Vagina (tissue), 2 donors: Measurements from ENCODE around the gene TXN2. TPM values are rescaled to one million over a fixed set of nuclear protein-coding genes. Genes with fewer than 3 reads are reported as not detected.

Experiments used
- DNase-seq, 2 donors: peaks; one replicate each; pipeline ENCODE4 v3.0.0-alpha.2; 2017; ENCODE audit errors: extremely low spot score in 2 of 2
- H3K27ac ChIP-seq: fragments of 200-600 bp; sonication (generic); one replicate; pipeline ENCODE4 v1.5.1; 2019
- H3K27me3 ChIP-seq: fragments of 200-600 bp; sonication (generic); one replicate; pipeline ENCODE4 v1.5.1; 2019
- H3K36me3 ChIP-seq, 2 donors: fragments of 200-600 bp; sonication (generic); one replicate each; pipeline ENCODE4 v1.5.1; 2017 to 2019
- H3K4me1 ChIP-seq: fragments of 200-600 bp; sonication (generic); one replicate; pipeline ENCODE4 v1.5.1; 2019
- H3K4me3 ChIP-seq, 2 donors: fragments of 200-600 bp; sonication (generic); 1 replicate in 1 of 2; 2 replicates in 1 of 2; pipeline ENCODE4 v1.5.1; 2016 to 2019
- H3K9me3 ChIP-seq: fragments of 200-600 bp; sonication (generic); one replicate; pipeline ENCODE4 v1.5.1; 2019
- POLR2A ChIP-seq, 2 donors: fragments of 450-650 bp; IDR thresholded peaks; one replicate each; pipeline ENCODE4 v1.6.1; 2017; ENCODE audit warnings: antibody characterized with exemption in 2 of 2, mild to moderate bottlenecking in 2 of 2, moderate library complexity in 2 of 2
- POLR2AphosphoS5 ChIP-seq, 2 donors: sonication (generic); formaldehyde crosslinking; IDR thresholded peaks; one replicate each; pipeline ENCODE4 v1.9.0; 2017; ENCODE audit warnings: antibody characterized with exemption in 2 of 2, mild to moderate bottlenecking in 2 of 2, low read depth in 1 of 2; ENCODE audit not compliant: insufficient read depth in 1 of 2
- intact Hi-C: fragments of 100-400 bp; cut with DNase I; formaldehyde crosslinking; loops from one replicate; pipeline ENCODE4 v1.15.1; 2023
- total RNA-seq: library from RNA; depleted of rRNA; stranded (reverse); fragments of >200 nt; gene quantifications from one replicate; pipeline ENCODE4 v1.2.3, GENCODE V29; 2016
- TF ChIP-seq, protein P1 (sequence below), 3 experiments: fragments of 450-650 bp in 2 of 3; fragments of 200-600 bp in 1 of 3; sonication (generic) in 1 of 3; IDR thresholded peaks; one replicate each; pipeline ENCODE4 v1.5.1; 2017 to 2019; ENCODE audit warnings: antibody characterized with exemption in 3 of 3, mild to moderate bottlenecking in 2 of 3, moderate library complexity in 2 of 3

TXN2 gene
- total RNA-seq, 1 donor from 2014 or later, result 46.9 TPM

- H3K9me3 ChIP-seq, result no peaks in the 10 kb centered on the region
- no peaks in the 10 kb centered on the region for H3K36me3 ChIP-seq
- no peak for TF ChIP-seq POLR2AphosphoS5 (IDR thresholded peaks at IDR 0.05; ENCODE audit: insufficient read depth in 1 of 2, low read depth in 1 of 2)
- TF ChIP-seq, protein P1, sequence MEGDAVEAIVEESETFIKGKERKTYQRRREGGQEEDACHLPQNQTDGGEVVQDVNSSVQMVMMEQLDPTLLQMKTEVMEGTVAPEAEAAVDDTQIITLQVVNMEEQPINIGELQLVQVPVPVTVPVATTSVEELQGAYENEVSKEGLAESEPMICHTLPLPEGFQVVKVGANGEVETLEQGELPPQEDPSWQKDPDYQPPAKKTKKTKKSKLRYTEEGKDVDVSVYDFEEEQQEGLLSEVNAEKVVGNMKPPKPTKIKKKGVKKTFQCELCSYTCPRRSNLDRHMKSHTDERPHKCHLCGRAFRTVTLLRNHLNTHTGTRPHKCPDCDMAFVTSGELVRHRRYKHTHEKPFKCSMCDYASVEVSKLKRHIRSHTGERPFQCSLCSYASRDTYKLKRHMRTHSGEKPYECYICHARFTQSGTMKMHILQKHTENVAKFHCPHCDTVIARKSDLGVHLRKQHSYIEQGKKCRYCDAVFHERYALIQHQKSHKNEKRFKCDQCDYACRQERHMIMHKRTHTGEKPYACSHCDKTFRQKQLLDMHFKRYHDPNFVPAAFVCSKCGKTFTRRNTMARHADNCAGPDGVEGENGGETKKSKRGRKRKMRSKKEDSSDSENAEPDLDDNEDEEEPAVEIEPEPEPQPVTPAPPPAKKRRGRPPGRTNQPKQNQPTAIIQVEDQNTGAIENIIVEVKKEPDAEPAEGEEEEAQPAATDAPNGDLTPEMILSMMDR (IDR thresholded peaks at IDR 0.05), result no peak
- TF ChIP-seq POLR2A (IDR thresholded peaks at IDR 0.05), result no peak
- H3K4me3 ChIP-seq, result no peak overlapping the region
- intact Hi-C loops, result no loop called here
- peaks cover 27% of the 10 kb centered on the region for H3K4me1 ChIP-seq
- no peak for DNase-seq
- H3K27ac ChIP-seq, result peak overlapping the region; percentile 69
- H3K27me3 ChIP-seq, result no peaks in the 10 kb centered on the region
Measured at GRCh38 chr22:36440429-36441002, 40.9 kb downstream of the TXN2 start.

DNA sequence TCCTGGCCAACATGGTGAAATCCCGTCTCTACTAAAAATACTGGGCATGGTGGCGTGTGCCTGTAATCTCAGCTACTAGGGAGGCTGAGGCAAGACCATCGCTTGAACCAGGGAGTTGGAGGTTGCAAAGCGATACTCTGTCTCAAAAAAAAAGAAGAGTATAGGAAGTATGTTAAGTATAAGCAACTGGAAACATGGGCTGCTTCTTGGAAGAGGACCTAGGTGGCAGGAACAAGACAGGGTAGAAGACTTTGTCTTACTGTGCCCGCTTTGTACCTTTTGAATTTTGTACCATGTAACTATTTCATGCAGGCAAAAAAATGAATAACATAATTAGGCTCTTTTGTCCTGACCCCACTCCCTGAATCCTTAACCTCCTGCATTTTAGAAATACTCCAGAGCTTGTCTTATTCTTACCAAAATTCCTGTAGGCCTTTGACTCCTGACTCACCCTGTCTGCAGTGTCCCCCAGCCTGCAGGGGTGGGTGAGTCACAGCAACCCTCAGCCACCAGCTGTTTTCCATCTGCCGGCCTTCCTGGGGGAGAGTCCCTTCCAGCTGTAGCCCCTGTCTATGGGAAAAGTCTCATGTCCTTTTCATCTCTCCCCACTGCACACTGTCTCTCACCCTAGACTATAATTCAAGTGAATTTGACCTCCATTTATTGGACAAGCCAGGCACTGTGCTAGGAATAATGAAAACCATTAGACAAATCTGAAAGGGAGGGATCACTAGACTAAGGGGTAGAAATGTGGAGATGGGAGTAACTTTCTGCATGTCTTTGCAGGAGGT is 41.8 kb downstream of the TXN2 start:
- Histone ChIP-seq H3K4me3 (no peak overlapping the region), H3K4me1 (peaks cover 31% of the 10 kb centered on the region), H3K9me3 (no peaks in the 10 kb centered on the region), H3K27ac (peak overlapping the region; percentile 69), H3K27me3 (no peaks in the 10 kb centered on the region), H3K36me3 (no peaks in the 10 kb centered on the region)
- TF ChIP-seq POLR2A (IDR thresholded peaks at IDR 0.05) (no peak), POLR2AphosphoS5 (IDR thresholded peaks at IDR 0.05; ENCODE audit: insufficient read depth in 1 of 2, low read depth in 1 of 2) (peak; percentile 68 to 83)
- TF ChIP-seq, protein P1 (IDR thresholded peaks at IDR 0.05), result no peak
- intact Hi-C loops, result no loop called here
- DNase-seq, result no peak

- Histone ChIP-seq H3K4me3 (no peak overlapping the region), H3K4me1 (peaks cover 19% of the 10 kb centered on the region), H3K27me3 (no peaks in the 10 kb centered on the region), H3K9me3 (no peaks in the 10 kb centered on the region), H3K36me3 (no peaks in the 10 kb centered on the region), H3K27ac (peak overlapping the region; percentile 0)
- intact Hi-C loops, result no loop called here
- no peak for TF ChIP-seq POLR2AphosphoS5 (IDR thresholded peaks at IDR 0.05; ENCODE audit: insufficient read depth in 1 of 2, low read depth in 1 of 2)
- no peak for TF ChIP-seq POLR2A (IDR thresholded peaks at IDR 0.05)
- TF ChIP-seq, protein P1 (IDR thresholded peaks at IDR 0.05), result no peak
- DNase-seq, result no peak
Measured at GRCh38 chr22:36435516-36436415, 45.7 kb downstream of the TXN2 start.

- peaks cover 13% of the 10 kb centered on the region for H3K4me1 ChIP-seq
- no peak for DNase-seq
- no peaks in the 10 kb centered on the region for H3K9me3 ChIP-seq
- H3K4me3 ChIP-seq, result no peak overlapping the region
- no peak overlapping the region for H3K27ac ChIP-seq
- TF ChIP-seq POLR2AphosphoS5 (IDR thresholded peaks at IDR 0.05; ENCODE audit: insufficient read depth in 1 of 2, low read depth in 1 of 2) (no peak), POLR2A (IDR thresholded peaks at IDR 0.05) (no peak)
- TF ChIP-seq, protein P1 (IDR thresholded peaks at IDR 0.05), result no peak
- no peaks in the 10 kb centered on the region for H3K36me3 ChIP-seq
- no peaks in the 10 kb centered on the region for H3K27me3 ChIP-seq
- intact Hi-C loops, result no loop called here
Measured at GRCh38 chr22:36433318-36434231, 47.9 kb downstream of the TXN2 start.
